Colonic mucosa (tissue), 4 donors: ENCODE results near the gene TLR5. TPM values are rescaled to one million over a fixed set of nuclear protein-coding genes. Genes with fewer than 3 reads are reported as not detected.

ENCODE experiments used
- DNase-seq: peaks from one replicate; pipeline ENCODE4 v3.0.0-alpha.2; 2020
- H3K27ac ChIP-seq: fragments of 200-600 bp; one replicate; pipeline ENCODE4 v1.8.0; 2021
- H3K27me3 ChIP-seq: fragments of 200-600 bp; one replicate; pipeline ENCODE4 v1.8.0; 2021
- H3K36me3 ChIP-seq: fragments of 200-600 bp; one replicate; pipeline ENCODE4 v1.8.0; 2021
- H3K4me1 ChIP-seq: fragments of 200-600 bp; one replicate; pipeline ENCODE4 v1.8.0; 2021; ENCODE audit warnings: mild to moderate bottlenecking
- H3K4me3 ChIP-seq: fragments of 200-600 bp; one replicate; pipeline ENCODE4 v1.8.0; 2021
- H3K9ac ChIP-seq, 2 donors: one replicate each; pipeline ENCODE4 v1.7.0; 2013; ENCODE audit warnings: control low read depth in 2 of 2, low read depth in 2 of 2, low read length in 2 of 2
- H3K9me3 ChIP-seq: fragments of 200-600 bp; one replicate; pipeline ENCODE4 v1.8.0; 2021
- intact Hi-C: fragments of 100-400 bp; cut with DNase I; formaldehyde crosslinking; loops from one replicate; pipeline ENCODE4 v1.14.1; 2022
- total RNA-seq, 2 donors: library from RNA; stranded (reverse); fragmentation: NEBNext Ultra II Directional in 1 of 2; extraction: Animal tissue kit (Norgen Biotek cat#: 25700) in 1 of 2; gene quantifications; one replicate each; pipeline ENCODE4 v1.2.1, GENCODE V29; 2021
- TF ChIP-seq, protein P1 (sequence below): fragments of 200-600 bp; IDR thresholded peaks from one replicate; pipeline ENCODE4 v1.8.0; 2022; ENCODE audit warnings: antibody characterized with exemption, mild to moderate bottlenecking
- donor health status: healthy.
- donor health status: DM: no; HTN: no; CAD: no.
- donor health status: DM: no; HTN: no; CAD: no.

The TLR5 gene
- total RNA-seq, 2 donors from 2014 or later: 1.7 to 3.0 TPM

DNA sequence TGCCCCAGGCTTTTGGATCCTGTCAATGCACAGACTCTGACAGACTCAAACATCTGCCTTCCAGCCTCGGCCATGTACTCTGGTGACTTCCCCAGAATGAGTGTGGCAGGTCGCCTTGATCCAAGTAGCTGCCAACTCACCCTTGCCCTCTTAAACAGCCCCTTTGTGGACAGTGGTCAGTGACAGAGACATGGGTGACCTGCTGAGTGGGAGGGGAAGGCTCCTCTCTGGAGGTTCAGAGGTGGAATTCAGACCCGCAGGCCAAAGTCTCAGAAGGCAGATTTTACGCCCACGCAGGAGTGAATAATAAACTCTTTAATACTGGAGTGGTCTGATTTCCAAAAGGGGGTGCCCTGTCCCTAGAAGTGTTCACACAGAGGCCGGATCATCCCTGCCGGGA lies 63.5 kb downstream of the TLR5 start:
- no peak for DNase-seq
- intact Hi-C loops: no loop called here

DNA sequence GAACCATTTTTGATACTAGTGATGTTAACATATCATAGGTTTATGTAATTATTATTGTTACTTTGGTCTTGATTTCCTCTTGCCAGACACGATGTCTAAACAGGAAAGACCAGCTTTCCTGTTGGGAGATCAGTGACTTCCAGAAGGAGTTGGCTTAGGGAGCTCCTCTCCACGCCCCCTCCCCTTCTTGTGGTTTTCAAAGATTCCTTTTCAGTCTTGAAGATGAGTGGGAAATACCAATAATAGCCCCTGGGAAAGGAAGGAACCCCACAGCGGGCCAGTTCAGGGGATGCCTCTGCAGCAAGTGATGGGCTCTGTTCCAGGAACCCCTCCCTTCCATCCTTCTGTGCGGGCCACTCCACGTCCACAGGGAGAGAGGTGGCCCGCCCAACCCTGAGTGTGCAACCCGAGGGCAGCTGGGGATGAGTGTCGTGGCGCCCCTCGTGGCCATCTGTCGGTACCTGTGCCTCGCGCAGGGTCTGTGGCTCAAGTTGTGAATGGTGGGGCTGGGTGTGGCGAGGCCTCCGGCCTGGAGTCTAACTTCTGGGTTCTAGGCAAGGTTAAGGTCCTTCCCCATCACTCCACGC lies 65.7 kb downstream of the TLR5 start:
- H3K27me3 ChIP-seq: no peaks in the 10 kb centered on the region
- H3K36me3 ChIP-seq: no peaks in the 10 kb centered on the region
- H3K9ac ChIP-seq: no peak overlapping the region
- no peak overlapping the region for H3K4me3 ChIP-seq
- TF ChIP-seq, protein P1, sequence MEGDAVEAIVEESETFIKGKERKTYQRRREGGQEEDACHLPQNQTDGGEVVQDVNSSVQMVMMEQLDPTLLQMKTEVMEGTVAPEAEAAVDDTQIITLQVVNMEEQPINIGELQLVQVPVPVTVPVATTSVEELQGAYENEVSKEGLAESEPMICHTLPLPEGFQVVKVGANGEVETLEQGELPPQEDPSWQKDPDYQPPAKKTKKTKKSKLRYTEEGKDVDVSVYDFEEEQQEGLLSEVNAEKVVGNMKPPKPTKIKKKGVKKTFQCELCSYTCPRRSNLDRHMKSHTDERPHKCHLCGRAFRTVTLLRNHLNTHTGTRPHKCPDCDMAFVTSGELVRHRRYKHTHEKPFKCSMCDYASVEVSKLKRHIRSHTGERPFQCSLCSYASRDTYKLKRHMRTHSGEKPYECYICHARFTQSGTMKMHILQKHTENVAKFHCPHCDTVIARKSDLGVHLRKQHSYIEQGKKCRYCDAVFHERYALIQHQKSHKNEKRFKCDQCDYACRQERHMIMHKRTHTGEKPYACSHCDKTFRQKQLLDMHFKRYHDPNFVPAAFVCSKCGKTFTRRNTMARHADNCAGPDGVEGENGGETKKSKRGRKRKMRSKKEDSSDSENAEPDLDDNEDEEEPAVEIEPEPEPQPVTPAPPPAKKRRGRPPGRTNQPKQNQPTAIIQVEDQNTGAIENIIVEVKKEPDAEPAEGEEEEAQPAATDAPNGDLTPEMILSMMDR: no peak
- DNase-seq: no peak
- no peaks in the 10 kb centered on the region for H3K9me3 ChIP-seq
- no peak overlapping the region for H3K27ac ChIP-seq
- no peaks in the 10 kb centered on the region for H3K4me1 ChIP-seq
- intact Hi-C loops: no loop called here

More for the DNA sequence above, 63.5 kb downstream of the TLR5 start:
- TF ChIP-seq, protein P1: no peak
- Histone ChIP-seq H3K4me3 (no peak overlapping the region), H3K27me3 (no peaks in the 10 kb centered on the region), H3K36me3 (no peaks in the 10 kb centered on the region), H3K27ac (no peak overlapping the region), H3K9me3 (no peaks in the 10 kb centered on the region), H3K9ac (no peak overlapping the region), H3K4me1 (no peaks in the 10 kb centered on the region)

DNA sequence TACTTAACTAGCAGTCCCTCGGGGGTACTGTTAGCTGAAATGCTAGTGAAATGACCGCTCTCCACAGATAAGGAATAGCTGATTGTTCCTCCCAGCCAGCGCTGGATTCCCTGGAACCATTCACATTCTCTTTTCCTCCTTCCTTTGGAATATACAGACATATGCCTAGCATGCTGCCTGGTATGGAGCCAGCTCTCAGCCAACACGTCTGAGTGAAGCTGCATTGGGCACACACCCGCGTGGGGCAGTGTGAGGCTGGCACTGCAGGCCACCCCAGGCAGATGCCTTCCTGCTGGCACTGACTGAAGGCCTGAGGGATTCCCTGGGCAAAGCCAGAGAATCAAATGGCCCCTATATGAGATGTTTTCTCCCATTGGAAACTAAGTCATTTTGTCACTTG lies 66.7 kb downstream of the TLR5 start:
- TF ChIP-seq, protein P1: no peak
- H3K27me3 ChIP-seq: no peaks in the 10 kb centered on the region
- DNase-seq: no peak
- H3K4me3 ChIP-seq: no peak overlapping the region
- no peaks in the 10 kb centered on the region for H3K36me3 ChIP-seq
- no peaks in the 10 kb centered on the region for H3K9me3 ChIP-seq
- intact Hi-C loops: no loop called here
- no peak overlapping the region for H3K27ac ChIP-seq
- H3K4me1 ChIP-seq: no peaks in the 10 kb centered on the region
- no peak overlapping the region for H3K9ac ChIP-seq

DNA sequence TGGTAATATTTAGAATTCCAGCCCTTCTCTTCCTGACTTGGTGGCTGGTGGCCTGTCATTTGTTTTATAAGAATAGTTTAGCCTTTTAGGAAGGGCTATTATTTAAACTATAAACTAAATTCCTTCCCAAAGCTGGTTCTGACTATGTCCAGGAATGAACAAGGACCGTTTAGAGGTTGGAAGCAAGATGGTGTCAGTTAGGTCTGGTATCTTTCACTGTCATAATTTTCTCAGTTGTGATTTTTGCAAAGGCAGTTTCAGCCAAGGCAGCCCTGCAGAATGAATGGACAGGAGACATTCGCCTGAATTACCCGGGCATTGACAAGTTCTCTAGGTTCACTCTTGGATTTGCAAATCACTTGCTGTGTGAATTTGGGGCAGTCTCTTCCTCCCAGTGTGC lies 67.2 kb downstream of the TLR5 start:
- H3K27me3 ChIP-seq: no peaks in the 10 kb centered on the region

DNA sequence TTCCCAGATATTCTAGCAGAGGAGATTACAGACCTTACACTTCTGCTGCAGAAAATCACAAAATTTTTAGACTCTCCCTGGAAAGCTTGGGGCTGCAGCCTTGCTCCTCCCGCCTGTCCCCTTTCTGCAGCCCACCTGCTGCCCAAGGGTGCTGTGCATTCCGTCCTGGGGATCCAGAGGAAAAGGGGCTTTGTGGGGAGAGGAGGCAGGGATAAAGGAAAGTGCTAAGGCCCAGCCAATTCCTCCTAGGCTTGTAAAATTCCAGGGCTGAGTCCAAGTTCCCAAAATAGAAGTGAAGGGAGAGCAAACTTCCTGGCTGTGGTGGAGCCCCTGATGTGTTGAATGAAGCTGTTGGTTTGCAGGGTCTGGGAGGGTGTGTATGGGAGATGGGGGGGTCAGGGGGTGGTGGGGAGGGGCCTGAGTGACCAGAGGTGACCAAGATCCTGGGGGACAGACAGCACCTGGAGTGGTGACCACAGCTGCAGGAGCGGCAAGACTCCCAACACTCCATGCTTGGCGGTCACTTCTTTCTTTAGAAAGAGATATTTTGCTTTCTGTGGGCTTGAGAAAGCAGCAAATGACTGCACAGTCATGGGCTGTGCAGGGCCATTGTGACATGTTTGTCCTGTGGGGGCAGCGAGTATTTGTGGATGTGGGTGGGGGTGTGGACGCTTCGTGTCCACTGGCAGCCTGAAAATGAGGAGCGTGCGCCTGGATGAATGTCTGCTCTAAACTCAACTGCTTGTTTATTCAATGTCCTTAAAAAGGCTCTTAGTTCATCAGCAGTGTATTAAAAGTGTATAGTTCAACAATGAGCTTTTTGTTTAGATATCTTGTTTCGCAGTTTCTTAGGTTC lies 68.4 kb downstream of the TLR5 start:
- Histone ChIP-seq H3K36me3 (no peaks in the 10 kb centered on the region), H3K9ac (no peak overlapping the region), H3K4me3 (no peak overlapping the region), H3K9me3 (no peaks in the 10 kb centered on the region), H3K27ac (no peak overlapping the region), H3K27me3 (no peaks in the 10 kb centered on the region), H3K4me1 (no peaks in the 10 kb centered on the region)
- intact Hi-C loops: no loop called here
- TF ChIP-seq, protein P1: no peak
- no peak for DNase-seq

More for the DNA sequence above, 67.2 kb downstream of the TLR5 start:
- Histone ChIP-seq H3K27ac (no peak overlapping the region), H3K36me3 (no peaks in the 10 kb centered on the region), H3K9ac (no peak overlapping the region), H3K4me1 (no peaks in the 10 kb centered on the region), H3K9me3 (no peaks in the 10 kb centered on the region), H3K4me3 (no peak overlapping the region)
- TF ChIP-seq, protein P1: no peak
- intact Hi-C loops: no loop called here
- no peak for DNase-seq
